Urinary bladder (tissue), 4 donors: ENCODE data around the gene DDOST. TPM values are rescaled to one million over a fixed set of nuclear protein-coding genes. Genes with fewer than 3 reads are reported as not detected.
"Not testable (repeated sequence)": the region's sequence is repeated elsewhere in the genome, so short reads cannot be mapped to it uniquely, and the experiment has no call there.

ENCODE experiments used
- DNase-seq: peaks from one replicate; pipeline ENCODE4 v3.0.0-alpha.2; 2015; ENCODE audit errors: extremely low spot score
- H3K27ac ChIP-seq: one replicate; pipeline ENCODE4 v1.5.1; 2013; ENCODE audit warnings: low read depth, mild to moderate bottlenecking, moderate library complexity
- H3K36me3 ChIP-seq: one replicate; pipeline ENCODE4 v1.6.1; 2013; ENCODE audit warnings: mild to moderate bottlenecking, moderate library complexity; ENCODE audit not compliant: insufficient read depth
- H3K4me1 ChIP-seq: one replicate; pipeline ENCODE4 v1.6.1; 2013; ENCODE audit warnings: mild to moderate bottlenecking, moderate library complexity; ENCODE audit not compliant: insufficient read depth
- H3K4me3 ChIP-seq: one replicate; pipeline ENCODE4 v1.5.1; 2013; ENCODE audit warnings: low read depth, low read length
- WGBS: extraction: QIAGEN DNeasy Blood & Tissue Kit; methylation state at CpG from one replicate; pipeline ENCODE4 v1.1.7; 2013; 5-methylcytosine and 5-hydroxymethylcytosine counted together
- polyA plus RNA-seq: library from polyadenylated mRNA; stranded (reverse); fragments of 200-250 nt; gene quantifications from one replicate; pipeline ENCODE4 v1.2.3, GENCODE V29; 2013
- total RNA-seq: library from RNA; depleted of rRNA; stranded (reverse); fragments of >200 nt; gene quantifications from one replicate; pipeline ENCODE4 v1.2.3, GENCODE V29; 2014
- donor health status: healthy with polysubstance abuse.
- donor health status: healthy.

DDOST gene
- total and polyA plus RNA-seq, 2 donors = 132 to 169 TPM

GRCh38 chr1:20618550-20618949, 42.6 kb downstream of the DDOST start:
- Histone ChIP-seq H3K4me3 (no peak overlapping the region), H3K36me3 (no peaks in the 10 kb centered on the region), H3K27ac (no peak overlapping the region), H3K4me1 (no peaks in the 10 kb centered on the region)
- no peak for DNase-seq
- 62% methylated on average over 4 of the region's 4 CpGs for WGBS

- no peak overlapping the region for H3K4me3 ChIP-seq
- H3K4me1 ChIP-seq = no peaks in the 10 kb centered on the region
- no peaks in the 10 kb centered on the region for H3K36me3 ChIP-seq
- no peak overlapping the region for H3K27ac ChIP-seq
- WGBS = 73% methylated on average over 3 of the region's 3 CpGs
- no peak for DNase-seq
These were observed 44.2 kb downstream of the DDOST start for GRCh38 chr1:20616847-20617487.

GRCh38 chr1:20615946-20616846, 45.0 kb downstream of the DDOST start:
- Histone ChIP-seq H3K36me3 (no peaks in the 10 kb centered on the region), H3K4me1 (no peaks in the 10 kb centered on the region), H3K27ac (no peak overlapping the region), H3K4me3 (no peak overlapping the region)
- no peak for DNase-seq
- WGBS = 44% methylated on average over 20 of the region's 20 CpGs

GRCh38 chr1:20614131-20614579, 47.0 kb downstream of the DDOST start:
- no peaks in the 10 kb centered on the region for H3K4me1 ChIP-seq
- 68% methylated on average over 3 of the region's 3 CpGs for WGBS
- H3K27ac ChIP-seq = no peak overlapping the region
- DNase-seq = no peak
- no peaks in the 10 kb centered on the region for H3K36me3 ChIP-seq
- no peak overlapping the region for H3K4me3 ChIP-seq

- DNase-seq = no peak
- WGBS = 72% methylated on average over 11 of the region's 11 CpGs
- no peaks in the 10 kb centered on the region for H3K4me1 ChIP-seq
- no peak overlapping the region for H3K4me3 ChIP-seq
- no peaks in the 10 kb centered on the region for H3K36me3 ChIP-seq
- H3K27ac ChIP-seq = no peak overlapping the region
These were observed 48.9 kb downstream of the DDOST start for GRCh38 chr1:20612221-20612746.

- H3K4me3 ChIP-seq = no peak overlapping the region
- DNase-seq = no peak
- WGBS = 97% methylated on average over 5 of the region's 5 CpGs
- no peak overlapping the region for H3K27ac ChIP-seq
- no peaks in the 10 kb centered on the region for H3K36me3 ChIP-seq
- no peaks in the 10 kb centered on the region for H3K4me1 ChIP-seq
These were observed 49.5 kb downstream of the DDOST start for GRCh38 chr1:20611652-20612051.

- no peak overlapping the region for H3K4me3 ChIP-seq
- DNase-seq = no peak
- H3K4me1 ChIP-seq = no peaks in the 10 kb centered on the region
- H3K27ac ChIP-seq = no peak overlapping the region
- WGBS = 93% methylated on average over 2 of the region's 2 CpGs
- H3K36me3 ChIP-seq = no peaks in the 10 kb centered on the region
These were observed 50.2 kb downstream of the DDOST start for GRCh38 chr1:20610970-20611369.

GRCh38 chr1:20609541-20609940, 51.6 kb downstream of the DDOST start:
- H3K36me3 ChIP-seq = no peaks in the 10 kb centered on the region
- no peak overlapping the region for H3K4me3 ChIP-seq
- no peaks in the 10 kb centered on the region for H3K4me1 ChIP-seq
- no peak for DNase-seq
- no peak overlapping the region for H3K27ac ChIP-seq
- 82% methylated on average over 6 of the region's 6 CpGs for WGBS

GRCh38 chr1:20606801-20607570, 54.2 kb downstream of the DDOST start:
- not testable (repeated sequence) for H3K4me3 ChIP-seq, H3K36me3 ChIP-seq, H3K27ac ChIP-seq, DNase-seq, H3K4me1 ChIP-seq
- 82% methylated on average over 6 of the region's 7 CpGs for WGBS

- no peak for DNase-seq
- Histone ChIP-seq H3K36me3 (no peaks in the 10 kb centered on the region), H3K27ac (no peak overlapping the region), H3K4me3 (no peak overlapping the region), H3K4me1 (no peaks in the 10 kb centered on the region)
- WGBS = 91% methylated on average over 7 of the region's 7 CpGs
These were observed 56.5 kb downstream of the DDOST start for GRCh38 chr1:20604678-20605077.

GRCh38 chr1:20603504-20604464, 57.4 kb downstream of the DDOST start:
- Histone ChIP-seq H3K4me1 (no peaks in the 10 kb centered on the region), H3K4me3 (no peak overlapping the region), H3K27ac (no peak overlapping the region), H3K36me3 (no peaks in the 10 kb centered on the region)
- WGBS = 92% methylated on average over 9 of the region's 9 CpGs
- no peak for DNase-seq

GRCh38 chr1:20602851-20603450, 58.2 kb downstream of the DDOST start:
- Histone ChIP-seq H3K27ac (no peak overlapping the region), H3K36me3 (no peaks in the 10 kb centered on the region), H3K4me3 (no peak overlapping the region), H3K4me1 (no peaks in the 10 kb centered on the region)
- DNase-seq = no peak
- WGBS = 92% methylated on average over 4 of the region's 4 CpGs
